HG03103 (cell line): ENCODE results near the gene ATAD3B.
"Not testable (repeated sequence)": the region's sequence is repeated elsewhere in the genome, so short reads cannot be mapped to it uniquely, and the experiment has no call there.

Experiments used
- ATAC-seq: cut with Tn5 transposase; IDR thresholded peaks from one replicate; pipeline ENCODE4 v1.9.1; 2021; ENCODE audit warnings: low read depth; ENCODE audit not compliant: unreplicated experiment

The ATAD3B gene

DNA sequence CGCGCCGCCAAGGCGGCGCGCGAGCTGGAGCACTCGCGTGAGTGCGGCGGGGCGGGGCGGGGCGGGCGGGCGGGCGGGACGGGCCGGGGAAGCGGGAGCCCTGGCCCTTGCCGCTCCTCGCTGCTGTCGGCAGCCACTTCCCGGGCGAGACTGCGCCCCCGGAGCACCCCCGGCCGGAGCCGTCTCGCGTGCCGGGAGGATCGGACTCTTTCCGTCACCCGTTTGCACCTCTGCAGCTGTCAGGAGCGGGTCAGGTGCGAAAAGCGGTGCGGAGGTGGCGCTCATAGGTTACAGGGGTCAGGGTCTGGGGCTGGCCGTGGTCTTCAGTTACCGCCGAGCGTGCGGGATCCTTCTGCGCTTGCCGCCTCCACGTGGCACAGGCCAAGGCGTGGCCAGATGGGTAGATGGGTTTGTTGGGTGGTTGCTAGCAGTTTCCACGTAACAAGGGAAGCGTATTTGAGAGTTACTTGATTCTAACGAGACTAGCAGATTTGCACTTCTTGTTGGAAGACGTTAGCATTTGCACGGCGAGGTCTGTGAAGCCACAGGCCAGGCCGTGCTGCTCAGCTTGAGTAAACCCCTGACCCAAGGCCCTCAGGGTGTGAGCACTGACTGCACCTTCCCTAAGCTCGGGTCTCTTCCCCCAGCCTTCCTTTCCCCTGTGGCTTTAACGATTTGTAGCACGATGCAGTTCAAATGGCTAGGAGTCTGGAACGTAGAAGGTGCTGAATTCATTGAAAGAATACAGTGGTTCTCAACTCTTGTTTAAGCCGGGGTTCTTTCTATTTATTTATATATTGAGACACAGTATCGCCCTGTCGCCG, 700 bp downstream of the ATAD3B start:
- peak; percentile 9 for ATAC-seq

- ATAC-seq = not testable (repeated sequence)
These were observed 4.4 kb downstream of the ATAD3B start for GRCh38 chr1:1476011-1476410.

- no peak for ATAC-seq
These were observed 5.6 kb downstream of the ATAD3B start for GRCh38 chr1:1477206-1477605.

- ATAC-seq = no peak
These were observed 8.3 kb downstream of the ATAD3B start for GRCh38 chr1:1479547-1480487.

GRCh38 chr1:1480488-1480867, 8.9 kb downstream of the ATAD3B start:
- ATAC-seq = not testable (repeated sequence)

- not testable (repeated sequence) for ATAC-seq
These were observed 10.2 kb downstream of the ATAD3B start for GRCh38 chr1:1481811-1482210.

GRCh38 chr1:1482856-1483255, 11.3 kb downstream of the ATAD3B start:
- ATAC-seq = no peak

DNA sequence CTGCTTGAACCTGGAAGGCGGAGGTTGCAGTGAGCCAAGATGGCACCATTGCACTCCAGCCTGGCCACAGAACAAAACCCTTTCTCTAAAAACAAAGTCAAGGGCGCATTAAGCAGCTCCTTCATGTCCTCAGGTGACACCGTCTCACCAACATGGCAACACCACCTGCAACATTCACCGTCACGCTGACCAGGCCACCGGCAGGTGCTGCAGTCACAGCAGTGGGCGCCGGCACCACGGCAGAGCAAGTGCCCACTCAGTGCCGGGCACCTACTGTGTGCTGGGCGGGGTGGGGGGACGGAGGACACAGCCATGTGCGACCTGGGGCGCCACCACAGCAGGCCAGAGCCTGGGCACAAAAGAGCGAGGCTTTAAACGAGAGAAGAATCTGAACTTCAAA, 12.1 kb downstream of the ATAD3B start:
- ATAC-seq = no peak

DNA sequence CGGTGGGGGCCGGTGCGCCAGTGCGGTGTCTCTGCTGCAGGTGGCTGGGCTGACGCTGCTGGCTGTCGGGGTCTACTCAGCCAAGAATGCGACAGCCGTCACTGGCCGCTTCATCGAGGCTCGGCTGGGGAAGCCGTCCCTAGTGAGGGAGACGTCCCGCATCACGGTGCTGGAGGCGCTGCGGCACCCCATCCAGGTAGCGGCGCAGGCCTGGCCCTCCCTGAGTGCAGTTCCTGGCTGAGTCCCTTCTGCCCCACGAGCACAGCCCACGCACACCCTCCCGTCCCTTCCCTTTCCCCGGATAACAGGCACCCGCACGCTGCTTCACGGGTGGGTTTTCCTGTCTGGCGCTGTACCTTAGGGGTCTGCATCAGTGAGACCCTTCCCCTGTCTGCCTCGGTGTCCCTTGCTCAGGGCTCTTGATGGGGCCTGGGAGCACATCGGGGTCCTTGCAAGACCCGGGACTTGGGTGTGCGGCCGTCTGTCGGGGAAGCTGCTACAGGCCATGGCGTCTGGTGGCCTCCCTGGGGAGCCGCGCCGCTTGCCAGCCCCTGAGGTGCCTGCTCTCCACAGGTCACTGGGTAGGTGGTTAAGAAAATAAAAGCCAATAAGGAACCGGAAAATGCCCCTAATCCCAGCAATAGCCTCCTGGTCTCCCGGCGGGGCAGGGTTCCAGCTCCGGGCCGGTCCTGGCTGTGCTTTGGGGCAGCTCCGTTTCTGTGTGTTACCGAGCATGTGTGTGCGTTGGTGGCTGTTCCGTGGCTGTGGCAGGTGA, 13.6 kb downstream of the ATAD3B start:
- ATAC-seq = not testable (repeated sequence)

DNA sequence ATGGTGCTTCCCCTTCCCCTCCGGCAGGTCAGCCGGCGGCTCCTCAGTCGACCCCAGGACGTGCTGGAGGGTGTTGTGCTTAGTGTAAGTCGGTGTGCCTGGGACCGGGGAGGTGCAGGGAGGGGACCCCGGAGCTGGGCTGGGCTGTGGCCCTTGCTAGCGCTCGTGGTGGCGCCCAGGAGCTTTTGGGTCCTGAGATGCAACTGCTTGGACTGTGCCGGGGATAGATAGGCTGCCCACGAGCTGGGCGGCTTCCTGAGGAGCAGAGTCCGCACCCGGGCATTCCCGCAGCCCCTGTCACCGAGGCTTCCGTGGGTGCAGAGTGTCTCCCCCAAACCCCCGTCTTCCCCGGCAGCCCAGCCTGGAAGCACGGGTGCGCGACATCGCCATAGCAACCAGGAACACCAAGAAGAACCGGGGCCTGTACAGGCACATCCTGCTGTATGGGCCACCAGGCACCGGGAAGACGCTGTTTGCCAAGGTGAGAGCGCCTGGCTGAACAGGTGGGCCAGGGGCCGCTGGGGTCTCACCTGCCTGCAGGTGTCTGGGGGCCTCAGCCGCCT, 14.3 kb downstream of the ATAD3B start:
- not testable (repeated sequence) for ATAC-seq

DNA sequence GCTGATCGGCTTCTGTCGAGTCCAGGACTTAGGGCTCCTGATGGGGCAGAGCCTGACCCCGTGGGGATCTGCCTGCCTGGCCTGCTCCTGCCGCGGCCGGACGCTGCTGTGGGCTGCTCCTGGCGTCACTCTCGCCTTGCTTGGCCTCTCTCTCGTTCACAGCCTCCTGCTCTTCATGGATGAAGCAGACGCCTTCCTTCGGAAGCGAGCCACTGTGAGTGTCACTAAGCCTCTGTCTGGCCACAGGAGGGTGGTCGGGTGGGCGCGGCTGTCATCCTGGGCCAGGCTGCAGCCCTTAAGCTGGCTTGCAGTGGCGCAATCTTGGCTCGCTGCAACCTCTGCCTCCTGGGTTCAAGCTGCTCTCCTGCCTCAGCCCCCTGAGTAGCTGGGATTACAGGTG, 16.1 kb downstream of the ATAD3B start:
- ATAC-seq = no peak

GRCh38 chr1:1489231-1489630, 17.7 kb downstream of the ATAD3B start:
- no peak for ATAC-seq

DNA sequence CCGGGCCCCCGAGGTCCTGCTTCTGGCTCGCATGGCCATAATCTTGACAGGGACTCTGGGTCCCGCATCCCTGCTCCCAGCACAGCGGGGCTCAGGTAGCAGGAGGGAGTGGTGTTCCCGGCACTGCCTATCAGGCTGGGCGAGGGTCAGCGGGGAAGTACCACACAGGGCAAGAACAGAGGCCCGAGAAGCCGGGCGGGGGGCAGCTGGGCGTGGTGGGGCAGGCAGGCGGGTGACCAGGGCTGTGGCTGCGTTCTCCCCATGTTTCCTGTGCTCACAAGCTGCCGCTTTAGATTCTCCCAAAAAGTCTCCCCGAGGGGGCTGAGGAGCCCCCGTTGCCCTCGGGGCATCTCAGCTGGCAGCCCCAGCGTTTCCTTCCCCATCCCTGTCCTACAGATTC, 18.3 kb downstream of the ATAD3B start:
- ATAC-seq = no peak

DNA sequence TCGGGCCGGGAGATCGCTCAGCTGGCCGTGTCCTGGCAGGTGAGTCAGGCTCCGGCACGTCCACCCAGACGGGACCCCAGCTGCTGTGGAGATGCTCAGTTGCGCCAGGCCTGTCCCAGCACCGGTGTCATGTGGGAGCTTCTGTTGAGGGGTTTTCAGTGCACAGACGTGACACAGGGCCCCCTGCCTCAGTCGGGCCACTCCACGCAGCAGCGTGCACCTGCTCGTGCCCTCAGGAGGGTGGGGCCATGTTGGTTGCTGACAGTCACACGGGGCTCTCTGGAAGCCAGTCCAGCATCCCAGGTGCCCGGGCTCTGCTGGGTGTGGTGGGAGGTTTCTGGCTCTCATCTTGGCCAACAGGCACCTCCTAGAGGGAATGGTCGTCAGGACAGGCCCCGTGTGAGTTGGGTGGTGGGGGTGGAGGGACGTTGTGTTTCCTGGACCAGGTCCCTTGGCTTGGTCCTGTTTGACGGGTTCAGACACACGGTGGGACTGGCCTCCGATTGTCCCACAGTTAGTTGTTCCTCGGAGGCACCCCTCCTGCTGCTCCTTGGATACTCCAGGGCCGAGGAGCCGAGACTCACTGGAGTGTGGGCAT, 19.2 kb downstream of the ATAD3B start:
- ATAC-seq = no peak

DNA sequence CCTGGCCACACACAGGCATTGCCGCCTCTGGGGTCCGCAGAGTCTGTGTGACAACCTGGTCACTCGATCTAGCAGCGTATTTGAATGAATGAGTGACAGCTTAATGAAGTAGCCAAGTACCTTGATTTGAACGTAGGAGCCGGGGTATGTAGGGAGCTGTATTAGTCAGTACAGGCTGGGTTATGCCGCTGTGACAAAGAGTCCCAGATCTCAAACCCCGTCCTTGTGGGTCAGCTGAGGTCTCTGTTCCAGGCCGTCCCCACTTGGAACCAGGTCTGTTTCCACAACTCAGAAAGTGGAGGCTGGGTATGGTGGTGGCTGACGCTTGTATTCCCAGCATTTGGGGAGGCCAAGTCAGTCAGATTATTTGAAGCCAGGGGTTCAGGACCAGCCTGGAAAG, 20.0 kb downstream of the ATAD3B start:
- ATAC-seq = no peak

DNA sequence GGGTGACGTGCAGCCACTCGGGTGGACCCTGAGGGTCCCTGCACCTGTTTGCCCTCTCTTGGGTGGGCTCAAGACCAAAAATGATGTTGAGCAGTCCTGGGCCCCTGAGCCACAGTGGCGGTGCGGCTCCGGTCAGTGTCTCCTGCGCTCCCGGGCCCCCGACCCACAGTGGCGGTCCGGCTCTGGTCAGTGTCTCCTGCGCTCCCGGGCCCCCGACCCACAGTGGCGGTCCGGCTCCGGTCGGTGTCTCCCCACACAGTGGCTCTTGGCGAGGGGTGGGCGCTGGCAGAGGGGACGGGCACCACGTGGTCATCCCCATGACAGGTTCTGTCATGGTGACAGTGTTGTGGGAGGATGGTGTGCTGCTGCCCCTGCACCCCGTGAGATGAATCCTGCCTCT, 22.7 kb downstream of the ATAD3B start:
- not testable (repeated sequence) for ATAC-seq

DNA sequence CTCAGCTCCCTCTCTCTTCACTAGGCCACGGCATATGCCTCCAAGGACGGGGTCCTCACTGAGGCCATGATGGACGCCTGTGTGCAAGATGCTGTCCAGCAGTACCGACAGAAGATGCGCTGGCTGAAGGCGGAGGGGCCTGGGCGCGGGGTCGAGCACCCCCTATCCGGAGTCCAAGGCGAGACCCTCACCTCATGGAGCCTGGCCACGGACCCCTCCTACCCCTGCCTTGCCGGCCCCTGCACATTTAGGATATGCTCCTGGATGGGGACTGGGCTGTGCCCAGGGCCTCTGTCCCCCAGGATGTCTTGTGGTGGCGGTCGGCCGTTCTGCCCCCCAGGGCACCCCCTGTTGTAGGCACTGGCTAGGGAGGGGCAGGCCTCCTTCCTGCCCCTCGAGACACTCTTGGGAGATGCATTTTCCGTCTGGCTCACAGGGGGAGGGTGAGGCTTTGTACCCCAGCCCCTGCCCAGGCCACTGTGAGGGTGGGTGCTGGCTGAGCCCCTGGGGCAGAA, 24.0 kb downstream of the ATAD3B start:
- not testable (repeated sequence) for ATAC-seq

- not testable (repeated sequence) for ATAC-seq
These were observed 33.3 kb downstream of the ATAD3B start for GRCh38 chr1:1504777-1505365.

- ATAC-seq = not testable (repeated sequence)
These were observed 33.8 kb downstream of the ATAD3B start for GRCh38 chr1:1505366-1505798.
